Raji (cell line): ENCODE results near the gene CHST11.

Experiments
- POLR2A ChIP-seq: IDR thresholded peaks from 2 replicates; pipeline ENCODE4 v1.6.1; 2011; ENCODE audit warnings: low read depth, low read length, control low read depth; ENCODE audit not compliant: insufficient read depth

Gene CHST11

DNA sequence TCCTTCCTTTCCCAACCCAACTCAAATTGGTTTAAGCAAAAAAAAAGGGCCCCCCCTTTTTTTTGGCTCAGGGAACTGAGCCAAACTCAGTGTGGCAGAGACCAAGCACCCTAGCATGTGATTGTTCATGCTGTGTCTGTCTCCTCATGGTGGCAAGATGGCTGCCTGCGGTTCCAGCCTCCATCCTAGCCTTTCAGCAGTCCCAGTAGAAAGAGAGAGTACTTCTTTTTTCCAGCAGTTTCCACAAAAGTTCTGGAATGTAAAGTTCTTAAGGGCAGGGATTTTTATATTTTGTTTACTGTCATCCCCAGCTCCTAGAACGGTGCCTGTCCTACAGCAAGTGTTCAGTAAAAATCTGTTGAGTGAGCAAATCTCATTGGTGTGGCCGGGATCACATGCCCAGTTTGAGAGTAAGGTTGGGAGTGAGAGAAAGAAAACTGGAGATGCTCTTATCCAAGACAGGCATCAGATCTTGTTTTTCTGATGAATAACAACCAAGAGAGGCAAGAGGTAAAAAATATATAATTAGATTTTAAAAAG, 22.4 kb downstream of the CHST11 start:
- no peak for TF ChIP-seq POLR2A

DNA sequence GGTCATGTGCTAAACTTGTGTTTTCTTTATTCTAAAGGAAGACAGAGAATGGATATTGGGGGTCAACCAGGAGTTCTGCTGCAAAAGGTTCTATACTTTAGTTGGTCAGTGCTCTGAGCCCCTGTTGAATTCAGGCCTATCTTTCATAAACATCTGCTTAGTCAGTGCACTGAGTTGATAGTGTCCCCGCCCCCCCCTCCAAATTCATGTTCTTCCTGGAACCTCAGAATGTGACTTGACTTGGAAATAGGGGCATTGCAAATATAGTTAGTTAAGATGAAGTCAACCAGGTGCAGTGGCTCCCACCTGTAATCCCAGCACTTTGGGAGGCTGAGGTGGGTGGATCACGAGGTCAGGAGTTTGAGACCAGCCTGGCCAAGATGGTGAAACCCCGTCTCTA, 23.3 kb downstream of the CHST11 start:
- no peak for TF ChIP-seq POLR2A

DNA sequence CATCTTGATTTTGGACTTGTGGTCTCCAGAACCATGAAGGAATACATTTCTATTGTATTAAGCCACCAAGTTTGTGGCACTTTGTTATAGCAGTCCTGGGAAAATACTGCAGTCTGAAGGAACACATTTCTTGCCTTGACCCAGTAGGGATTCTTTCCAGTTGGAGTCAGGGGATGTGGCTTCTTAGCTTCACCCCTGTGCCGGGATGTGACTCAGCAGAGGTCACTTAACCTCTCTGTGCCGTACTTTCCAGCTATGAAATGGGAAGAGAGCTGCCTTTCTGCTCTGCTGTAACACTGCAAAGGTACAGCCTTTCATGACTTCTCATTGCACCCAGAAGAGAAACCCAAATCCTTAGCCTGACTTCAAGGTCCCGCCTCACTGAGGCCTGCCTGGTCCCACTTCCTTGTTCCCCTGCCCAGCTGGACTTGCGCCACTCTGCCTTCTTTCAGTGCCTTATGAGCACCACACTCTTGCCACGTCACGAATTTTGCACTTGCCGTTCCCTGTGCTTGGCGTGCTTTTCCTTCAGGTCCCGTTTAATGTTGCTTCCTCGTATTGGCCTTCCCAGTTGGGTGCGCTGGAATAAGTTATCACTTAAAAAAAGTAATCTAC, 24.2 kb downstream of the CHST11 start:
- no peak for TF ChIP-seq POLR2A

DNA sequence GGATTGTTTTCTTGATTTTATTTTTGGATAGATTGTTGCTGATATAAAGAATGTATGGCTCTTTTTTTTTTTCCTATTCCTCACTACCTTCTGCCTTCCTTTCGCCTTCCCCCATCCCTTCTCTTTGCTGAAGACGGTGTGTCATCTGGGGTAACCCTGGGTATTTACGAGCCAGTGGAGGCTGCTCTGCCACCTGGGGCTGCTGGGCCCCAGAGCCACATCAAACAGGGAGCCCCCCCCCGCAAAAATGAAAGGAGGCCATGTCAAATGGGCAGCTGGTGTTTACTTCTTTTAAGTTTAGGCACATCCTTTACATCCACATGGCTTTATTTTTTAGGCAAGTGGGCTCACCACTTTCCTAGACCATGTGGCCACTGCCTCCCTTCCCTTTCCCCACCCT, 25.4 kb downstream of the CHST11 start:
- TF ChIP-seq POLR2A, result no peak

DNA sequence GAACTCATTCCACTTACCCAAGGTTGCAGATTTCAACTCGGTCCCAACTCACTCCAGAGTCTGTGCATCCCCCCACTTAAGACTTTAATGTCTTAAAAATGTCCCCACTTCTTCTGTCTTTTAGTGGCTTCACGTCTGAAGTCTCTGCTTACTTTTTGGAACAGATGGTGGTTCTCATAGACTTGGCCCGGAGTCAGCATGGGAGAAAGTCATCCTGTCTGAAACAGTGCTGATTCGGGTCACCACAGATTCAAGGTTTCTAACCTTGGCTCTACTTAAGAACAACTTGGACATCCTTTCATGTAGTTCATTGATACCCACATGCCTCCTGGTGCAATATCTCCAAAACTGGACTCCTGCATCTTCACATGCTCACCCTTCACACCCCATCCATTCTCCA, 26.0 kb downstream of the CHST11 start:
- no peak for TF ChIP-seq POLR2A

DNA sequence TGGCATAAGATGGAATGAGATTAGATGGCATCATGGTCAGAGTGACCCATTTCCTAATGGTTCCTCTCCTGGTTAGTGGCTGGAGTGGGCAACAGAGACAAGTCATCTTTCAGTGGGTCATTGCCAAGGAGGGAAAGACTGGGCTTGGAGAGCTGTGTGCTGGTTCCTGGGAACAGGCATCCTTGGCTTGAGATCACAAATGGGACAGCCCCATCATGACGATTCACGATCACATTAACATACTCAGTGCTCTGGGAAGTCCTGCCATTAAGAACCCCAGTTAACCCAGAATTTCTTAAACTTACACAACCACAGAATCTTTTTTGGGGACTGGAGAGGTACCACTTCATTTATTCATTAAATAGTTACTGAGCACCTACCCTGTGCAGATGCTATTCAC, 27.3 kb downstream of the CHST11 start:
- TF ChIP-seq POLR2A, result no peak

DNA sequence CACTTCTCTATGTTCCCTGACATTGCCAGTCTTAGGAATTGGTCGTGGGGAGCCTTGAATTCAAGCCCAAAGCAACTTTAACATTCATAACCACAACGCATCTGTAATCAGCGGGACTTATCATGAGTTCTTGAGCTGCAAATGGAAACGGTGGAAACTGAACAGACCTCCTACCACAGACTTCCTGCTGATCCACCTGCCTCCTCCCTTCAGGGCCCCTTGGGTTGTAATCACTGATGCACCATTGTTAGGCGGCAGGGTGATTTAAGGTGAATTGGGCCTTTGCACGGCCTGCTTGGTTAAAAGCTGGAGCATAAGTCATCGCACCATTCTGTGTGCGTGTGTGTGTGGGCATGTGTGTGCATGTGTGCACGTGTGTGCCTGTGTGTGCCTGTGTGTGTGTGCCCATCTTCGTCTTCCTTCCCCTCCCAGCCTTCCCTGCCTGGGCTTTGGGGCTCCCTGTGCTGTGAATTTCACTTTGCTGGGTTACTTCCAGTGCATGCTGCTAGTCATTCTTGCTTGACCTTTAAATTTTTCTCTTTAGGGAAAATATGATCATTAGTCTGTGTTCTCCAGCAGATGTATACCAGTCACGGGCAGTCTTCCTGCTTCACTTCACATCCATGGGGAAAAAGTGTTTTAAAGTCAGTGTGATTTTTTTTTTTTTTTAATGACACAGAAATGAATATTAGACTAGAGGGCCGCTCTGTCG, 29.1 kb downstream of the CHST11 start:
- no peak for TF ChIP-seq POLR2A

DNA sequence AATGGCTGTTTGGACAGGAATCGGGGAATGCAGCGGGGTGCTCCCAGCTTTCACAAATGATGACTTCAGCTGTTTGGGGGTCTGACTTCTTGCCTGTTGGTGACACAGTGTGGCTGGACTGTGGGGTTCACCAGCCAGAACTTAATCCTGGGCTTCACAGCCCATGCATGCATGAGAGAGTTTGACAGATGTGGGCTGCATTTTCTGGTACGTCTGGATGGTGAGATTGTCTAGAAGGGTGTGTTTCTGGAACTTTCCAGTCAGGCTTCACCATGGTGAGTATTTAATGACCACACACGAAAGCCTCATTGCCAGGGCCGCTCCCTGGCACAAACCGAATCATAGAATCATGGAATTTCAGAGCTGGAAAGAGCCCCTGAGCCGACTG, 29.6 kb downstream of the CHST11 start:
- TF ChIP-seq POLR2A, result no peak

DNA sequence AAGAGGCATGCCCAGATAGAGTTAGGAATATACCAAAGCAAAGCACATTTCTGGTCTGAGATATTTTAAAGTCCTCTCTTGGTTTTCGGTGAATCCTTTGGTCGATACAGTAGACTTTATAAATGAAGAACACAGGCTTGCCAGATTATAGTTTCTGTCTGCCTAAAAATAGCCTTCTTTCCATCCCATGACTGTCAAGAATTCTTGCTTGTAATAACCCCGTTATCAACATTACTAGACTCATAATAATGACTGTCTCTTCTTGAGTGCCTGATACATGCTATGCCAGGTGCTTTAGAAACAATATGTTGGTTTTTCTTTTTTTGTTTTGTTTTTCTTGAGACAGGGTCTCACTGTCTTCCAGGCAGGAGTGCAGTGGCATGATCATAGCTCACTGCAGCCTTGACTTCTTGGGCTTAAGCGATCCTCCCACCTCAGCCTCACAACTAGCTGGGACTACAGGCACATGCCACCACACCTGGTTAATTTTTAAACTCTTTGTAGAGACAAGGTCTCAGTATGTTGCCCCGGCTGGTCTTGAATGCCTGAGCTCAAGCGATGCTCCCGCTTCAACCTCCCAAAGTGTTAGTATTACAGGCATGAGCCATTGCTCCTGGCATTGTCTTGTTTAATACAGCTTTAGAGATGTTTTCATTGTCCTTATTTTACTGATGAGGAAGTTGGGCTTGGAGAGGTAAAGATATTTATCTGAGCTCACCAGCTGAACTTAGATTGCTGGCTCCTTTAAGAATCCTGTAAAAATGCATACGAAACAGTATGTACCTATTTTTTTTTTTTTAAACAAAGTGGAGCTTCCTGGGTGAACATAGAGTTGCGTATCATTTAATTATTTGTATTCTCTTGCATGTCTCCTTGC, 30.4 kb downstream of the CHST11 start:
- no peak for TF ChIP-seq POLR2A

DNA sequence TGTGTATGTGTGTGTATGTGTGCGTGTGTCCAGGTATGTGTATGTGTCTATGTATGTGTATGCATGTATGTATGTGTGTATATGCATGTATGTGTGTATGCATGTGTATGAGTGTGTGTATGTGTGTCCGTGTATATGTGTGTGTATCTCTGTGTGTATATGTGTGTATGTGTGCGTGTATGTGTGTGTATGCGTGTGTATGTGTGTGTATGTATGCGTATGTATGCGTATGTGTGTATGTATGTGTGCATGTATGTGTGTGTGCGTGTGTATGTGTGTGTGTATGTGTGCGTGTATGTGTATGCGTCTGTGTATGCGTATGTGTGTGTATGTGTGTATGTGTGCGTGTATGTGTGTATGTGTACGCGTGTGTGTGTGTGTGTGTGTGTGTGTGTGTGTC, 31.6 kb downstream of the CHST11 start:
- TF ChIP-seq POLR2A, result no peak

DNA sequence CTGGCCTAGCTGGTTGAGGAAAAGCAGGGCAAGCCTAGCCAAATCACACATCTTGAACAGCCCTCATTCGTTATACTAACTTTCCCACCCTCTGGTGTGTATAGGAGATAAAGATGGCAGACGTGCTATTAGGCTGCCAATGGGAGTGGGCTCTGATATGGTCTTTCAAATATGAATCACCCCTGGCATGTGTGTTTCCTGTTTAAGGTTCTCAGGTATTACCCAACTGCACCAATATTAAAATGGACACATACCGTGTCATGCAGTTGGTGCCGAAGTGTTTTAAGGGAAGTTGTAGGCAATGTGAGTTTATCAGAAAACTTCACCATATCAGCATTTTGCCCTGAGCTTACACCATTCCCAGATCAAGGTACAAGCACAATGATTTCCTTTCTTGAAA, 33.4 kb downstream of the CHST11 start:
- TF ChIP-seq POLR2A, result no peak

DNA sequence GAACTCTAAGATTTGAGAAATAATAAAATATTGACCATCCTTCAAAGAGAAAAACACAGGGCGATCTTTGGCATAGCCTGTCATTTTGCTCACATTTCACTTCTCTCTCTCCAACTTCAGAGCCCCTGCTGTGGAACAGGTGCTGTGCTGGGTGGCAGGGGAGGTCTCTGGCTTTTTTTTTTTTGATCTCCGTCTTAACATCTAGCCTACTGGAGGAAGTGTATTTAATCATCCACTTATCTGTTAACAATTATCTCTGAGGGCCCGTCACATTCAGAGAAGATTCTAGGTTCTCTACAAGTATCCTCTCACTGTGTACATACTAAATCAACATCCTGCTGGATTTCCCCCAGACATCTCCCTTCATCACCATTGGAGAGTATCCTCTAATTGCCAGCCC, 34.1 kb downstream of the CHST11 start:
- no peak for TF ChIP-seq POLR2A

DNA sequence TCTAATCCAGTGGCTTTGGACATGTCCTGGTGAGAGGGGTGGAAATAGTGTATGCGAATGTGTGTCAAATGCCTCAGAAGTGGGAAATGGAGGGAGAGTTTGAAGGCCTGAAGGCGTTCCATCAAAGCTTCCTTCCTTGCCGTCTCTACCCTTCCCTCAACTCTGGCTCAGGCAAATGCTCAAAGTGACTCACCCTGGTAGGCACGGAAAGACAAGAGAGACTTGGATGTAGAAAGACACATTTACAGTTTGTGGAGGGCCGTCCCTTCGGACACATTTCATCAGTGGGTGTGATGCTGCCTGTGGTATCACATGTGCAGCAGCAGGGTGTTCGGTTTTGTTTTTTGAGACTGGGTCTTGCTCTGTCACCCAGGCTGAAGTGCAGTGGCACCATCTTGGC, 36.7 kb downstream of the CHST11 start:
- no peak for TF ChIP-seq POLR2A

DNA sequence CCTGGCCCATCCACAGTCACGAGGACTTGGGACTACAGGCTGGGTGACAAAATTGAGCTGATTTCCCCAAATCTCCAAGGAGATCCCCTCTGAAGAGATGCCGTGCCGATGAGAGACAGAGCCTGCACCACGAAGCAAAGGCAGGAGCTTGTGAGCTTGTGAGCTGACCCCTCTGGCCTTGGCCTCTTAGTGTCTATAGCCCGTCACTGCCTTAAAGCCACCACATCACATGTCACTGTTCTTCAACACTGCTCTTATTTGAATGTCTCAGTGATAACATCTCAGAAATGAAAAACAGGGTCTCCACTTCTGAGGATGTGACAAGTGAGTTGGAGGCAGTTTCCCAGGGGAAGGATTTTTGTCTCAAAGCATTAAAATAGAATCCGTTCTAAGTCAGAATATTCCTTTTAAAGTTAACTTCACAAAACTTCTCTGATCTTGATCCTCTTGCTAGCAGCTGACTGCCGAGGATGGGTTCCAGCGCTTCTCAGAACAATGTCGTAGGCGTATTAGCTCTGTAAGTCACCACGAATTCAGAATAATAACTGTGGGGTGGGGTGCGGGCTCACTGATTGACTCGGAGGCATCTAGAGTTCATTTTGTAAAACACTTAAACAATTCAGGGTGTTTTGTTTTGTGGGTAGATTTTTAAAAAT, 37.5 kb downstream of the CHST11 start:
- no peak for TF ChIP-seq POLR2A

DNA sequence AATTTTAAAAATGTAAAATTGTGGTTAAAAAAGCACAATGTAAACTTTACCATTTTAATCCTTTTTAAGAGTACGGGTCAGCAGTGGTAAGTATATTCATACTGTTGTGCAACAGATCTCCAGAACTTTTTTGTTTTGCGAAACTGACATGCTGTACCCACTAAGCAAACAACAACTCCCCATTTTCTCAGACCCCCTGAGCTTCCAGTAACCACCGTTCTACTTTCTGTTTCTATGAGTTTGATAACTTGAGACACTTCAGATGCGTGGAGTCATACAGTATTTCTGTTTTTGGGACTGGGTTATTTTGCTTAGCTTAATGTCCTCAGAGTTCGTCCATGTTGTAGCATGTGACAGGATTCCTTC, 38.0 kb downstream of the CHST11 start:
- no peak for TF ChIP-seq POLR2A
